ENCODE results near the gene MBNL2.

MBNL2 gene

DNA sequence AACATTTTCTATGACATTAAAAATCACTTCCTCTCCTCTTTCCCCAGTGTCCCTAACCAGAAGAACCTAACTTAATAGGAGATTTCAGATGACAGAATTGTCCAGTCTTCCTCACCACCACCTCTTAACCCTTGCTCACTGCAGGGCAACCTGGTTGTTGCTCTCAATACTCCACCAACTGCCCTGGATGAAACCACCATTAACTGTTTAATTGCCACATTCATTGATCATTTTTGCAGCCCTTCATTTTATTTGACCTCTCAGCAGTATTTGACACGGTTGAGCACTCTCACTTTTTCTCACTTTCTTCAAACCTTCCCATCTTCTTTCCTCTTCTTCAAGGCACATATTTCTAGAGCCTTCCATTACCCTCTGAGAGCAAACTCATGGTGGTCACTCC lies 84.0 kb downstream of the MBNL2 start:
- no peak for DNase-seq

DNA sequence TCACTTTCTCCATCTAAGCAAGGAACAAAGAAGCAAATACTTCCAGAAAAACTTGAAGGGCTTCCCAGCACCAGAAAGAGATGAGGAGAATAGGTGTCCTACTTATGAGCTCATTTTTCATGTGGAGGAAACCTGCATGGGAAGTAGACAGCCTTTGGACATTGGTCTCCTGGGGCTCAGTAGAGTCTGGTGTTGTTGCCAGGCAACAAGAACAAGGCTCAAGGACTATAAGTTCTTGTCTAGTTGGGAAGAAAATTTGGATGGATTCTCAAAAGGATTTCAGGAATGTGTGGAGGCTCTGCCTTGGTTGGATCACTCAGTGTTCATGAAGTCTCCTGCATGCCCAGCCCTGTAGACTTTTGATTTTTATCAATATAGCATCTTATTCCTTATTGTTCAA lies 84.5 kb downstream of the MBNL2 start:
- DNase-seq, result no peak

DNA sequence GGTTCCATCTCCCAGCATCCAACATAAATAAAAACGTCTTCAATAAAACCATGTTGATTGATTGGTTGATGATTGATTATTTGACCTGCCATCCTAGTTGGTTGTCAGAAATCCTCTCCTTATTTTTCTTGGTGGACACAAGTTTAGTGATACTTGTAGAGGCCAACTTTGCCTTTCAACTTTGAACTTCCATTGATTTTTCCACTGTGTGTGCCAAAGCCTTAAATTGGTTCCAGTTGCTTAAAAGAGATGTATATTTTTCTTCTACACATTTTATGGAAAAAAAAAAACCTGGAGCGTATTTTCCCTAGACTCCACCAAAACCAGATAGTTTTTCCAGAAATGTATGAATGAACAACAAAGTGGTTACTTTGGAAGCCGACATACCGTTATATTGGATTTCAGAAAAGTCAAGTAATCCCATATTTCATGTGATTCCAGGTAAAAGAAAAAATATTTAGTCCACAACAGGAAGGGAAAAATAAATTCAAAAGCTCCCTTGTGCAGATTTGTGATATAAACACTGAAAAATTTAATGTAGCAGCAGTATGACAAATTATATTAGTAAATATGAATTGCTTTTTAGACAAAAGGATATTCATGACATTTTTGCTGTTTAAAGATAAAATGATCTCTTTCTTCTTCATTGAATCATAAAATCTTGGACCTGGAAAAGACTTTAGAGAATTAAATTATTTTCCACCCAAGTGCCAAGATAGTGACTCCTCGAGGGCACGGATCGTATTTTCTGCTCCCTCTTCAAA lies 85.2 kb downstream of the MBNL2 start:
- DNase-seq, result no peak

DNA sequence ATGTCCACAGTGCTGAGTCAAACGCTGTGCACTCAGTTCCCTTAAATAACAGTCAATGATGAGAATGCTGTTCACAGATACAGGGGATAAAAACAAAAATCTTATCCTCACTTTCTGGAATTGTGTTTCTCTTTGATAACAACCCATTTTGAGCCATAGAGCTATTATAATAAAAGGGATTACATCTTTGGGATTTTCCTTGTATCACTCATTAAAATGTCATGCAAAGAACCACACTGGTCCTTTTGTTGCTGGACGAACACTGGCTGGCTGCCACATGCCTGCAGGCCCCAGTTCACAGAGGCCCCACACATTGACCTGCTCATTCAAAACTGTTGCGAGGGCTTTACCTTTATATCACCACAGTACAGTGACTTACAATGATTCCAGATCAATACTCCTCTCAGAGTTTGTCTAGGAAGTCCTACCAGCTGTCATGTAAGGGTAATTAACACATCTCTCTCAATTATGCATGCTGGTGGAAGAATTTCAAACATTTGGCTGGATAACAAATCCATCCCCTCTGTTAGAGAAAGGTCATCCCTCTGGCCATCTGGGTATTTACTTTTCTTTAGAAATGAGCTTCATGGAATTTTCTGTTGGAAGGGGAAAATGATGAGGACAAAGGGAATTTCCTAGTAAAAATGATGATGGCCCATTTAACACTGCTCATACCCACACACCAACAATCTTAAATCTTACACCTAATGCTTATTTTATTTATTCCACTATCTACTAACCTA lies 85.9 kb downstream of the MBNL2 start:
- DNase-seq, result no peak

DNA sequence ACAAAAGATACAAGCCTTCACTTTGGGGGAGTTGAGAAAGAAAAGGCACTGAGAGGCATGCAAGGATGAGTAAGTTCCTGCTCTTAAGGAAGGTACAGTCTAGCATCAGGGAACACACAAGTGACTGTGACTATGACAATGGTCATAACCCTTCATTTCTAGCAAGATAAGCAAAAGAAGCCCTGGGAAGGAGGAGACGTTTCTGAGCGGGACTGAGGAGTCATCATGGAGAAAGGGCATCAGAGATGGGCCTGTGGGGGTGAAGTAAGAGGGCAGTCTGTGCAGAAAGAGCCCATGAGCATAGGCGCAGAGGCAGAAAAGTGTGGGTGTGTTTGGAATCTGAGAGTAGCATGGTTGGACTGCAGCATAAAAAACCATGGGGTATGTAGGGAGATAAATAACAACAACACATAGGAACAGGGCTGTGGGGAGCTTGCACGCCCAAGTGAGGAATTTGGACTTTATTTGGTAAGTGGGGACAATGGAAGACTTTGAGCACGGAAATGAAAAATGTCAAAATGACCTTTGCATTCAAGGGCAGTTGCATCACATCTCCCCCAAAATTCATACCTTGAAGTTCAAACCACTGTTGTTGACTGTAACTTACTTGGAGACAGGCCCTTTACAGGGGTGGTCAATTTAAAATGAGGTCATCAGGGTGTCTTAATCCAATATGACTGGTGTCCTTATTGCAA lies 86.7 kb downstream of the MBNL2 start:
- no peak for DNase-seq

DNA sequence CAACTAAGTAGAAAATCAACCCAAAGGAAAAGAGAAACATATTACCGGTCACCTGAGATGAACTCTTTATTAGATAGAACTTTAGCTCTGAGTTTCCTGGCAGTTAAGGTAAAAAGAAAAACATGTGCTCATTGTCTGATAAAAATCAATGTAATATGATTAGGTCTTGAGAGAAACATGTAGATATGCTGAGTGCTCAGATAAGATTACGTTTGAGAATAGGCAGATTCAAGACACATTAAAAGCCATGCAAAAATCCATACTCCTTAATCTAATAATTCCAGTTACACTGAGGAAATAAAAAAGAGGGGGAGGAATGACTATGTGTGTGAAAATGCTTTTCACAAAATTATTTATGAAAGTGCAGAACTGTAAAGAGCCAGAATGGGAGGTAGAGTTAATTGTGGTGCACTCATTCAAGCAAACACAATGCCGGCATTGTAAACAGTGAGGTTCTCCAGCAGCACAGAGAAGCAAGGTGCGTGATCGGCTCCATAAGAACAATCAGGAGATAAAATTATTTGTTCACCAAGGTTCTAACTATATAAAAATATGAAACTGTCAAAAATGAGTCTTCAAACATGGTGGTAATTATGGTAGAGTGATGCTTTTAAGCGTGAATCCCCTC lies 88.8 kb downstream of the MBNL2 start:
- no peak for DNase-seq

DNA sequence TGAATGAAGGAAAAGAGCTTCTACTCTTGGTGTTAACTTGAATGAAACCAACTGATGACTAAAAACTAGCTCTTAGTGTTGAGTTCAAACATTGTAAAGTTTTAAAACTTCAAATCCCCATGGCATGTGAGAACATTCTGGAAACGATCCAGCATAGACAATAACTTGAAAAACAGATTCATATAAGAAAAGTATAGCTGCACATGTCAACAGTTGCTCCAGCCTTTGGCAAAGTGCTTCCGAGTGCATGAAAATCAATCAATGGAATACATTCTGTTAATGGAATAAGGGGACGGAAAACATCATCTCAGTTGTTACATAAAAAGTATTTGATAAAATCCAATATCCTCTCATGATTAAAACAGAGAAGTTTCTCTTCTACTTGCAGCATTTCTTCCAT lies 89.8 kb downstream of the MBNL2 start:
- no peak for DNase-seq

DNA sequence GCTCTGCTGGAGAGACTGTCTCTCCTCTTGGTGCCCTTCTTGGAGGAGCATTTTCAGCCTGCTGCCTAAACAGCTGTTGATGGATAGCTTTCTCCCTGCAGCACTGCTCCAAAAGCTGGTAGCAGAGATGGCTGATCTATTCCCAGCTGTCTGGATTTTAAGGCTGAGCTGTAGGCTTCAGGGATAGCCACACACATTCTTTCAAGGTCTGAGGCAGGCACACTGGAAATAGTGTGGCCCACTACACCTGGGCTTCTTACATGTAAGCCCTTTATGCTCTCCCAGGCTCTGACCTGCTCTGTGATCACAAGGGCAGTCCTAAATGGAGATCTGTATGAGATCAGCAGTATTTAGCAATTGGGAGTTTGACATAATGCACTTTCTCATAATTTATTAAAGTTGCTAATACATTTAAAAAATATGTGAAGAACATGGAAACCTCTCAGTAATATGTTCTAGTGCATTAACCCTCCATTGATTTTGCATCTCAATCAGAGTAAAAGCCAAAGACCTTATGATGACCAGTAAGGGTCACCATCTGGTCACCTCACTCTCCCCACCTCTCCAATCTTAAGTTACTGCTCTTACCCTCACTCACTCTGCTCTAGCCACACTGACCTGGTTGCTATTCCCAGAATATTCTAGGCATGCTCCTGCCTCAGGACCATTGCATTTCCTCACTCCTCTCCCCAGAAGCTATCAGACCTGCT lies 91.6 kb downstream of the MBNL2 start:
- no peak for DNase-seq

DNA sequence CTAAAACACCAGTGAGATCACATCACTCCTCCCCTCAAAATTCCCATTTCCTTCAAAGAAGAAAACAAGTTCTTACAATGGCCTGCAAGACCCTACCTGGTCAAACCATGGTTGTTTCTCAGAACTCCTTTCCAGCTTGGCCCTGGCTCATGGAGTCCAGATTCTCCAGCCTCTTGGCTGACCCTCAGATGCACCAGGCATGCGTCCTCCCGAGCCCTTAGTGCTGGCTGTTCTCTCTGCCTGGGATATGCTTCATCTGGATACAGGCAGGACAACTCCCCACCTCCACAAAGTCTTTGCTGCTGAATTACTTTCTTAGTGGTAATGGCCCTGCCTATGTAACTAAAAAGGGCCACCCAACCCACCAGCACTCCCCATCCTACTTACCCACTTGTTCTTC lies 94.3 kb downstream of the MBNL2 start:
- no peak for DNase-seq

DNA sequence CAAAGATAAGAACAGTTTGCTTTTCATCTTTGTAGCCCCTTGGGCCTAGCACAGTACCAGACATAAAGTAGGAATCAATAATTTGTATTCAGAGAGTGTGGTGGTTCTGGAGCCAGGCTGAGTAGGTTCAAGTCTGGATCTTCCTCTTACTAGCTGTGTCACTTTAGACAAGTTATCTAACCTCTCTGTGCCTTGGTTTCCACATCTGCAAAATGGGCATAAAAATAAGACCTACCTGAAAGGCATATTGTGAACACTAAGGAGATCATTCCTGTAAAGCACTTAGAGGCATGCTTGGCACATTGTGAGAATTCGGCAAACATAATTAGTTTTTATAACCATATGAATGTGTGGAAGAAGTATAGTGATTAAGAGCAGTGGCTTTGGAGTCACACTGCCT lies 95.8 kb downstream of the MBNL2 start:
- no peak for DNase-seq

DNA sequence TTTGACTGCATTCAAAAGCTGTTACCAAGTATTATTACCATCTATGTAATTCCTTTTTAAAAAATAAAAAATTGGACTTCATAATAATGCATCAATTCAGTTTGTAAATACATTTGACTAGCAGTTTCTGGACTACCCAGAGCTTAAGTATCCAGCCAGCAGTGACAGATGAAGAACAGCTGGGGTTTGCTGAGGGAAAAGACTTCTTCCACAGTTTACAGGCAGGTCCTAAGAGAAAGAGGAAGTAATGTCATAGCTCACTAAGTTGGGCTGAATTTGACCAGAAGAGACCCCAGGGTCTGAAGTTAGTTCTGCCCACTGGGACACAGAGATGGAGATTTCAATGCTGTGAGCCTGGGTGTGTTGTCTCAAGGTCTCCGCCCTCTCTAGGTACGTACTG lies 96.4 kb downstream of the MBNL2 start:
- no peak for DNase-seq

DNA sequence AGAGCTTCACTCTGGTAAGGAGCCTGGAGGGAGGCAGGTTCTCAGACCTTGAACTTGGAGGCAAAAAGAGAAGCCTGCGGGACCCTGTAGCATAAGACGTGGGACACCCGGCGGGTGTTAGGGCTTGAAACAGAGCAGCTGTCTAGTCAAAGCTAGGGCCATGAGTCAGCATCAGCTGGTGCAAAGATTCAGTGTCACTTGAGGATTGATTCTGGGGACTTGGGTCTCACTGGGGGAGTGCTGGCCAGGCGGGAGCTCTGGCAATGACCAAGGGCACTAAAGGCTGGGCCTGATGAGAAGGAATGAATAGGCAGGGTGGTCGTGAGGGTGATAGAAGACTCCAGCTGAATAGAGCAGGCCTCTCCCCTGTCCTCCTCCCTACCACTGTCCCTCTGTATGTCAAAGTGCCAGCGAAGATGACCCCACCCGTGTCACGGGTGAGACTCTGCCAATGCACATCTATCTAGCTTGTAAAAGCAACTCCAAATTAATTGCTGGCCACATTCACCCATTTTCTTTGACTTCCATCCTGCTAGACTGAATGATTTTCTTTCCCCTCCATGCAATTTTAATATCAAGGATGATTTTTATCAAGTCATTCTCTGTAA lies 97.1 kb downstream of the MBNL2 start:
- no peak for DNase-seq

DNA sequence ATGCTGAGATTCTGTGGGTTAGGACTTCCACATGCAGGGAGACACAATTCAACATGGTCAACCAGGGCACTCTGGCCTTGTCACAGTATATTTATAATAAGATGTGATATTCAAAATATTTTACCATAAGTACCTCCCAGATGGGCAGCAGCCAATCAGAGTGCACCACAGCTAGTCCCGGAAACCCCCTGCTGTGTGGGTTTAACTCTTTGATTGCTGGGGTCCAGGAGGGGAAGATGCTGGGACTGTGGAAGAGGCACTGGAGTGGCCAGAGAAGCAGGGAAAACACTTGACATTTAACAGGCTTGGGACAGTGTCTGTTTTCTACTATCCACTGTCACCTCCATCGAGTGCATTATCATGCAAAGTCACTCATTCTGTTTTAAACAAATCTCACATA lies 99.0 kb downstream of the MBNL2 start:
- no peak for DNase-seq

DNA sequence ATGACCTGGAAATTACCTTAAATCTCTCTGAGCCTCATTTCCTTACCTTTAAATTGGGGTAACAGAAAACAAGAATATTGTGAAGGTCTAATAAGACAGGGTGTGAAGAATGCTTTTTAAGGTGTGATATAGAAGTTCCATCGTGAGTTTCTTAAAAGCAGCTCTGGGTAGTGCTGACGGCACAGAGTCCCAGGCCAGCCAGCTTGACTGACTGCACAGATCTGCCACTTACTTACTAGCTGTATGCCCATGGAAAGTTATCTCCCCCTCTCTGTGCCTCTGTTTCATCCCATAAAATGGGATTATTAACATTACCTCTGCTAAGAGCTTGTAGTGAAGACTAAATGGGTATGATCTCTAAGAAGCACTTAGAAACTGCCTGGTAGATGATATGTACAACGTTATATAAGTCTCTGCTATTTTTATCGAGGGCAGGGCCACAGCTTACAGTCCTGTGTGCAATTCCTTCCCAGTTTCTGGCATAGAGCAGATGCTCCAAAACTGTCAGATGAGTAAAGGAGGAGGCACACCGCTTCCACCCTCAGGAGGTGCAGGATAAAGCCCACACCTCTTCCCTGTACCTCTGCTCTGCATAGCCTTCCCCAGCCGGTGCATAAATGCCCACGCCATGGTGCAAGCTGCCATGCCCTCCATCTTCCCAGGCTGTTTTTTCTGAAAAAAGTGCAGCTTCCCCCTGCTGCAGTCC lies 99.6 kb downstream of the MBNL2 start:
- no peak for DNase-seq

DNA sequence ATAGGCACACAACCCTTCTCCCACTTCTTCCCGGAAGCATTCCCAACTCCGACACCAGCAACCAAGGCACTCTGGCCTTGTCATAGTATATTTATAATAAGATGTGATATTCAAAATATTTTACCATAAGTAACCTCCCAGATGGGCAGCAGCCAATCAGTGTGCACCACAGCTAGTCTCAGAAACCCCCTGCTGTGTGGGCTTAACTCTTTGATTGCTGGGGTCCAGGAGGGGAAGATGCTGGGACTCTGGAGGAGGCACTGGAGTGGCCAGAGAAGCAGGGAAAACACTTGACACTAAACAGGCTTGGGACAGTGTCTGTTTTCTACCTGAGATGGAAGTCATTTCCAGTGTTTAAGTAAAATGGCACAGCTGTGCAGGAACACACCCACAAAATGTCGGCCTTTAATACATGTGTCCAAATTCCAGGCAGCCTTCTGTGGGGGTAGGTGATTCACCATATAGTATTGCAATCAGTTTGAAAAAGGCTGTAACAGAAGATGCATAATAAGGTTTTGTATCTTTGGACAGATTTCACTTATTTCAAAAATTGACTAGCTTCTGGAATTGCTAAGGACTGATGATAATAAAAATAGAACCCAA lies 100.7 kb downstream of the MBNL2 start:
- DNase-seq, result no peak

DNA sequence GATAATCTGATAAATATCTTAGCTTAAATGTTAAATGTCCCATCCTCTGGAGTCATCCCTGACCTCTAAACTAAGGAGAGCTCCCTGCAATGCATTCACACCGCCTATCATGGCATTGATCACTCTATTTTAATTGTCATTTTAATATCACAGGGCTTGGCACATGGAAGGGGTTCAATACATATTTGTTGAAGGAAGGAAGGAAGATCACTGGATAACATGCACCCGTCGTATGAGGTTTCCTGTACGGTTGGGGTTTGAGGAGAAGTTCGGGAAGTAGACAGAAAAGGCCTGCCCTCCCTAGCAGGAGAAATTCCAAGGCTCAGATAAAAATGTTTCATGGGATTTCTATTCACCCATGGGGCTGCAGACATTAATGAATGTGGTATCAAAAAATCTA lies 102.0 kb downstream of the MBNL2 start:
- DNase-seq, result no peak

DNA sequence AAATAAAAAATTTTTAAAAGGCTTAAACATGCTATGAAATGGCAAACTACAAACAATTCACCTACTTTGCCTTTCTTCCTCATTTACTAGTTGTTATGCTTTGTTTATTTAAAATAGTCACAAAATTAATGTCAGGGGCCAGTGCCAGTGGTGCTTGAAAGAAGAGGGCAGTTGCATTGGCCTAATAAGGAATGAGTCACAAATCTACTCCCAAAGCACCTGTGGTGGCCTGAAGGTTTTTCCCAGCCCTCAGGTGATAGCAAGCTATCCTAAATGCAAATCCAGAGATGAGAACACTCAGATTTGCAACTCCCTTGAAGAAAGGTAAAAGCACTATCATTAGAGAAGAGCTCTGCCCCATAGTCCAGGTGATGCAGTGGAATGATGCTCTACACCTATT lies 103.6 kb downstream of the MBNL2 start:
- no peak for DNase-seq

DNA sequence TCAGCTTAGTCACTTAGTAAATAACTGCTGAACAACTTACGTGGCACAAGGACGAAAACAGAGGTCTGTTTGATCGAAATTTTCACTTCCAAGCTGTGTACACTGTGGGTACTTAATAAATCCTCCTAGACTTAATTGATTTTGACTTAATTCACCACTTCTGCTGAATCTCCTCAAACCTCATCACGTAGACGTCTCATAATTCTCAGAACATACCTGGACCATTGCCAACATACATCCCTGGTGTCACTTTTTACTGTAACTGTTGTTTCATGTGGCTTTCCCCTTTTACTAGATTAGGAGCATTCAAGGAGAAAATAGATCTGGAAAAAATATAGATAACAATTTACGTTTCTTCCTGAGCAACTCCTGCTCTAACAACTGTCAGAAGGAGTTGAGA lies 105.0 kb downstream of the MBNL2 start:
- no peak for DNase-seq

DNA sequence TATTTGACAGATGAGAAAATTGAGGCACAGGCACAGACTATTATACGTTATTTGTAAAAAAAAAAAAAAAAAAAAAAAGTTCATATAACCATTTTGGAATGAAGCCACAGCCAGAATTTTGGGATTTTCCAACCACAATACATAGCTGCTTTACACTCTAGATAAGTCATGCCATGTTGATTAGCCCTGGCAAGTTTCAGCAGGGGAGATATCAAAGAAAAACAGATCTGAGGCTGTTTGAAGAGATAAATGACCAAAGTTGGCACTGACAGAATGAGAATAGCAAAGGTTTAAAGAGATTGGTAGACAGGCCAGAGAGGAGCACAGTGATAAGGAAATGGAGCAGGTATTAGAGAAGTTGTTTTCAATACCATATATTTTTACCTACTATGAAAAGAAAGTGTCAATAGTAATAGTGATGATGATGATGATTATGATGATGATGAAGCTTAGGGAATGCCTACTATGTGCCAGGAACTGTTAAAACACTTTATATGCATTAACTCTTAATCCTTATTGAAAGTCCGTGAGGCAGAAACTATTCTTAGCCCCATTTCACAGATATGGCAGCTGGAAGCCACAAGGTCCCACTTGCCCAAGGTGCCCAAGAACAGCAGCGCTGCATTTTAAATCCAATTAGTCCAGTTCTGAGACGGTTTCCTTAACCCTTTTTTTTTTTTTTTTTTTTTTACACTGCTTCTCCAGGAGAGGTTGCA lies 105.5 kb downstream of the MBNL2 start:
- DNase-seq, result no peak

DNA sequence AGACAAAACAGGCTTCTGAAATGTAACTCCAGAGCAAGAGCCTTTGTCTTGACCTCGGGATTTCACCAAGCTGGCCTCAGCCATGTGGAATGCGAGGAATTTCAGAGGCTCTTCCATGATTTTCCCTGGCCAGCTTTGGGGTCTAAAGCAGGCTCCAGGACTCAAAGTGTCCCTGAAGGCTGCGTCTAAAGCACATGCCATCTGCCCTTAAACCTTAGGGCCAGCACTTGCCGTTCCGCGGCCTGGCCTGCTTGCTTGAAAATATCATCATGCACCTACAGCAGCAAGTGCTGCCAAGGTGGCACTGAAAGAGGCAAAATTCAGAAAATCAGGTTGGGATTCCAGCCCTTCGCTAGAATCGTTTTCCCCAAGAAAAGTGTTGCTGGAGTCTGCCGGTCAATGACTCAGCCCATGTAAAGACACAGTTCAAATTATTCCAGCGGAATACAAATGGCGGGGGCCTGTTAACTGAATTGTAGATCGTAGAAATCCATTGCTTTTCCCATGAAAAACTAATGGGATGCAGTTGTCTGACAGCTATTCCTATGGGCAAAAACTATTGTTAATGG lies 106.2 kb downstream of the MBNL2 start:
- DNase-seq, result no peak
